Stomach smooth muscle (tissue), 2 donors: ENCODE measurements around the gene PCED1B.

Experiments
- H3K27ac ChIP-seq: one replicate; pipeline ENCODE4 v1.7.0; 2013; ENCODE audit warnings: mild to moderate bottlenecking, low read length, inconsistent platforms
- H3K27me3 ChIP-seq, 2 donors: one replicate each; pipeline ENCODE4 v1.7.0; 2013; ENCODE audit warnings: low read length in 2 of 2; ENCODE audit not compliant: insufficient read depth in 2 of 2, control insufficient read depth in 1 of 2
- H3K36me3 ChIP-seq, 2 donors: one replicate each; pipeline ENCODE4 v1.7.0; 2013; ENCODE audit warnings: low read length in 2 of 2; ENCODE audit not compliant: control insufficient read depth in 2 of 2, insufficient read depth in 2 of 2
- H3K4me1 ChIP-seq: one replicate; pipeline ENCODE4 v1.7.0; 2013; ENCODE audit warnings: low read length; ENCODE audit not compliant: control insufficient read depth, insufficient read depth
- H3K4me3 ChIP-seq, 2 donors: one replicate each; pipeline ENCODE4 v1.7.0; 2013; ENCODE audit warnings: low read length in 2 of 2
- H3K9ac ChIP-seq, 2 donors: one replicate each; pipeline ENCODE4 v1.7.0; 2013; ENCODE audit warnings: low read length in 2 of 2, mild to moderate bottlenecking in 1 of 2
- H3K9me3 ChIP-seq, 2 donors: one replicate each; pipeline ENCODE4 v1.7.0; 2013; ENCODE audit warnings: low read length in 2 of 2; ENCODE audit not compliant: control insufficient read depth in 2 of 2
- donor health status: healthy.
- donor health status: Pancreatic carcinoma.

The PCED1B gene

DNA sequence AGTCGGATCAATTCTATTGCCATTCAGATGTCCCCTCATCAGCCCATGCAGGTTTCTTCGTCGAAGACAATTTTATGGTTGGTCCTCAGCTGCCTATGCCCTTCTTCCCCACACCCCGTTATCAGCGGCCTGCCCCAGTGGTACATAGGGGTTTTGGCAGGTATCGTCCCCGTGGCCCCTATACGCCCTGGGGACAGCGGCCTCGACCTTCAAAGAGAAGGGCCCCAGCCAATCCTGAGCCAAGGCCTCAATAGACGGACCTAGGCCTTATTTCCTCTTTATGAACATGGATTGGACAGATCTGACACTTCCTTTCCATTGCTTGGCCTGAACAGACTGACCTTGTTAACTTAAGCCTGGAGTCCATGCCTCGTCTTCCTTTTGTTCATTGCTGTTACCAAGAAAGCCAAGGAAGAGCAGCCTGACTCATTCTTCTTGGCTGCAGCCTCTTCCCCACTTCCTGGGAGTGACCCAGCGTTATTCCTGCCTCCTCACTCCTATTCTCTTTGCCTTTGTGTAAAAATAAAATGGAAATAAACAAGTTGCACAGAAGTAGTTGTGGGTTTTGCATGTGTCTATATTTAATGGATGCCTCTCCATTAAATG, 156.8 kb downstream of the PCED1B start:
- Histone ChIP-seq H3K9ac (no peak overlapping the region), H3K4me3 (no peak overlapping the region), H3K27ac (no peak overlapping the region), H3K36me3 (peaks cover 0 to 2% of the 10 kb centered on the region in 2 donors), H3K27me3 (no peaks in the 10 kb centered on the region), H3K4me1 (peaks cover 2% of the 10 kb centered on the region), H3K9me3 (no peaks in the 10 kb centered on the region)

DNA sequence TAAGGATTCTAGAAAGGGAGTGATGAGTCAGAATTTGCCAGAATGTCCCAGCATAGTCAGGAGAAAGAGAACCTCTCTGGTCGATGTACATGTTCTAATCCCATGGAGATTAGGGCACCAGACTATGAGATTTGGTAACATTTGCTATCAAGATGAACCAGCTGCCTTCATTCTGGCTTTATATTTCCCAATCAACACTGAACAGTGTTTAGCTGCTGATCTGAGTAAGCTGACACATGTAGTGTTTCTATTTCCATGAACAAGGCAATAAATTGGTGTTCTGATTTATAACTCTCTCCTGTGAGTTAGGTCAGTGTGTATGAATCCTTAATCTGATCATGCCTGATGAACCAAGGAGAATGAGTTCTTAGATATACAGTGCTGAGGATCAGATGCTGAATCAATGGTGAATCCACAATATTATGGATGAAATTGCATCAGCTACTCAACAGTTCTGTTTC, 158.4 kb downstream of the PCED1B start:
- Histone ChIP-seq H3K9me3 (no peaks in the 10 kb centered on the region), H3K27me3 (no peaks in the 10 kb centered on the region), H3K36me3 (peaks cover 0 to 2% of the 10 kb centered on the region in 2 donors), H3K4me1 (peaks cover 2% of the 10 kb centered on the region), H3K27ac (no peak overlapping the region), H3K4me3 (no peak overlapping the region), H3K9ac (no peak overlapping the region)

DNA sequence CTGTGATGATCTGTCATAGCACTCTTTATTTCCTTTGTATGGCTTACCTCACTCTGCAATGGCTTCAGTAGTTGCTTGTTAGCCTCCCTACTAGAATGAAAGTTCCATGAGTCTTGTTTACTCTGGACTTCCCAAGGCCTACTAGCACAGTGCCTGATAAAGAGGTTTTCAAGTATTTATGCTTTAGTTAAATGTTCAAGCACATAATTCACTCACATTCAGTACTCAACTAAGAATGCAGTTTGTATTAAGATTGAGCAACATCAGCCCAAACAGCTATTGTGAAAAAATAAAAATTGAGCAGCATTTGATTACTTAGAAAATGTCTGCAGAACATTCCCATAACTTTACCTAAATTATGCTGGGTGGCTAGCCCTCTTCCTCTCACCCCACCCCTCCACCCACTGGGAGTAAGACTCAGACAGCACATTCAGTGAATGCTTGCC, 159.3 kb downstream of the PCED1B start:
- Histone ChIP-seq H3K4me1 (peaks cover 2% of the 10 kb centered on the region), H3K27me3 (no peaks in the 10 kb centered on the region), H3K27ac (no peak overlapping the region), H3K36me3 (peaks cover 0 to 2% of the 10 kb centered on the region in 2 donors), H3K4me3 (no peak overlapping the region), H3K9ac (no peak overlapping the region), H3K9me3 (no peaks in the 10 kb centered on the region)

DNA sequence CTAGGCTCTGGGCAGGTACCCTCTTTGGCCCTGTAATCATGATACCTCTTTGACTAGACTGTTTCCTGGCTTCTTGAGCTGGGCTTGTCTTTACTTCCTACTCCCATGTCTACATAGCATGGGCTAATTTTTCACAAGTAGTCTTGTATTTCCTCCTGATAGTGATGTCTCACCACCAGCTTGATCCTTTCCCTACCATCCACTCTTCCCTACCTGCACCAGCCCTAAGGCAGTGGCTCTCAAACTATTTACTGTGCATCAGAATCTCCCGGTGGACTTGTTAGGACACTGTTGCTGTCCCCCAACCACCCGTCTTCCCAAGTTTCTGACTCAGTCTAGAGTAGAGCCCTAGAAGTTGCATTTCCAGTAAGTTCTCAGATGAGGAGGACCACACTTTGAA, 163.0 kb downstream of the PCED1B start:
- Histone ChIP-seq H3K4me3 (no peak overlapping the region), H3K9me3 (no peaks in the 10 kb centered on the region), H3K9ac (no peak overlapping the region), H3K27me3 (no peaks in the 10 kb centered on the region), H3K27ac (no peak overlapping the region), H3K36me3 (no peaks in the 10 kb centered on the region), H3K4me1 (no peaks in the 10 kb centered on the region)

DNA sequence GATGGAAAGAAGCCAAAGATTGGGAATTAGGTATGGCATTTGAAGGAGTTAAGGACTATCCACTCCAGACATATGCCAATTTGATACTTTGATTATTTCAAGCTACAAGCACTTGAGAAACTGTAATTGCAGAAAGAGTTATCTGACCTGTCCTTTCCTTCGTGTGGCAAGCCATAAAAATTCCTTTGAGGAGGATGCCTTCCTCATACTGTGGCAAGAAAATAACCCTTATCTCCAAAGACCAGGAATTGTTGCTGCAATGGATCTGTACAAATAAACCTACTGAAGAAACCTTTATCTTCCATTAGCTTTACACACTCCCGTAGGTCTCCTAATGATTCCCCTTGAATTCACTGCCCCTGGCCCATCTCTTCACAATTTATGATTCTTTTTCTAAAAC, 165.4 kb downstream of the PCED1B start:
- Histone ChIP-seq H3K9me3 (no peaks in the 10 kb centered on the region), H3K27me3 (no peaks in the 10 kb centered on the region), H3K27ac (no peak overlapping the region), H3K9ac (no peak overlapping the region), H3K4me3 (no peak overlapping the region), H3K36me3 (peaks cover 0 to 2% of the 10 kb centered on the region in 2 donors), H3K4me1 (no peaks in the 10 kb centered on the region)

DNA sequence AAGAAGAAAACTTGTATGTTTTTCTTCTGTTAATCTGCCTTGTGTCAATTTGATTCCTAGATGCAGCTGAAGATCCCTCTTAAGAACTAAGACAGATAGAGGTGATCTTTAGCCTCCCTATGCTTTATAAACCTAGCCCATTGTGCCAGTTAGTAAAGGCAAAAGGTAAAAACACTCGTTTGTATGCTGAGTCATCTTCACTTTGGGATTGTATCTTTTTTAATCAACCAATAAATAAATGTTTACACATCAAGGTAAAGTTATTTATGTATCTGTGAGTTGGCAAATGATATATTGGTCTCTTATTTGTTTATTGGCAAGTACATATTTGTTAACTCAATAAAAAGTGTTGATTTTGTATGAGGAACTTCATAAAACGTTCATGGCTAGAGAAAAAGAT, 166.2 kb downstream of the PCED1B start:
- Histone ChIP-seq H3K9me3 (no peaks in the 10 kb centered on the region), H3K4me3 (no peak overlapping the region), H3K27me3 (no peaks in the 10 kb centered on the region), H3K36me3 (peaks cover 0 to 2% of the 10 kb centered on the region in 2 donors), H3K9ac (no peak overlapping the region), H3K4me1 (no peaks in the 10 kb centered on the region), H3K27ac (no peak overlapping the region)

DNA sequence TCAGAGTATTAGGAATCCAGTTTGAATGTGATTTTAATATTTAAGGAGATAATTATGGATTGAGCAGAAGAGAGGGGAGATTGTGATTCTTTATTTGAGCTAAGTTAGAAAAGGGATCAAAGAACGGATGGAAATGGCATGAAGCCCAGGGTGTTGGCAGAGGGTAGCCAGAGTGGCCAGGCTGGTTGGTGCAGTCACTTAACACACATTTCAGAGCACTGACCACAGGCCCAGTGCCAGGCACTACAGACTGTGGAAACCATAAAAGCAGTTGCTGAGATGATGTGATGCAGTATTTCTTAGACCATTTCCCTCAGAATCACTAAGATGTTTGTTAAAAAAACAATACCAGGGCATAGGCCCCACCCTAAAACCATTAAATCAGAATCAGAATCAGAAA, 168.0 kb downstream of the PCED1B start:
- Histone ChIP-seq H3K4me3 (no peak overlapping the region), H3K9ac (no peak overlapping the region), H3K27ac (no peak overlapping the region), H3K27me3 (no peaks in the 10 kb centered on the region), H3K9me3 (no peaks in the 10 kb centered on the region), H3K36me3 (peaks cover 0 to 2% of the 10 kb centered on the region in 2 donors), H3K4me1 (no peaks in the 10 kb centered on the region)

DNA sequence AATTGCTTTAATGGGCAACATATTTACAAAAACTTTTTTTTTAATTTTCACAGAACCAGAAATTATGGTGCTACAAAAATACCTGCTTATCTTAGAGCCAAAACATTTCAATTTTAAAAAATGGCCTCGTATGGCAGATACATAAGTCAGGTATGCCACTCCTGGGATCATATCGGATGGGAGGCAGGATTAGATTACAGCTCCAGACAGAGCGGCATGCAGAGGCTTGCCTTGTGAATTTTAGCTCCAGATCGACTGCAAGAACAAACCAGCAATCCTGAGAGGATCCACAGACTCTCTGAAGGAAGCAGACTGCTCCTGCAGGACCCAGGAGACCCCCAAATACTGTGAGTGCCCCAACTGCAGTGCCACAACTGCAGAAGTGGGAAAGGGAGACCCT, 169.7 kb downstream of the PCED1B start:
- no peaks in the 10 kb centered on the region for H3K9me3 ChIP-seq
- no peaks in the 10 kb centered on the region for H3K4me1 ChIP-seq
- H3K27me3 ChIP-seq: no peaks in the 10 kb centered on the region
- H3K27ac ChIP-seq: no peak overlapping the region
- peaks cover 0 to 2% of the 10 kb centered on the region in 2 donors for H3K36me3 ChIP-seq
- no peak overlapping the region for H3K4me3 ChIP-seq
- no peak overlapping the region for H3K9ac ChIP-seq

DNA sequence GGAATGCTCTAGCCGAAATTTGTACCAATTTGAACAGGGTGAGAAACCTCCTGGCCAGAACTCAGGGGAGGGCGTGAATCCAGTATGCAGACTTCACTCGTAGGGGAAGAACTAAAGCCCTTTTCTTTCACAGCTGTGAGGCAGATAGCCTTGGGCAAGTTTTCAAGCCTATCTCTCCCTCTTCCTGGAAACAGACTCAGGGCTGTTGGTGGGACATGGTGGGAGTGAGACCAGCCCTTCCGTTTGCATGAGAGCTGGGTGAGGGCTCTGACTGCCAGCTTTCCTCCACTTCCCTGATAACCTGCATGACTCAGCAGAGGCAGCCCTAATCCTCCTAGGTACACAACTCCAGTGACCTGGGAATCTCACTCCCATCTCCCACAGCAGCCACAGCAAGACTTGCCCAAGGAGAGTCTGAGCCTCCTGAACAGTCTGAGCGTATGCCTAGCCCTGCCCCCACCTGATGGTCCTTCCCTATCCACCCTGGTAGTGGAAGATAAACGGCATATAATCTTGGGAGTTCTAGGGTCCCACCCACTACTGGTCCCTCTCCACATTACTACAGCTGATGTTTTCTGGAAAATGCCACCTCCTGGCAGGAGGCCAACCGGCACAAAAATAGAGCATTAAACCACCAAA, 170.4 kb downstream of the PCED1B start:
- no peaks in the 10 kb centered on the region for H3K4me1 ChIP-seq
- H3K9ac ChIP-seq: no peak overlapping the region
- no peaks in the 10 kb centered on the region for H3K27me3 ChIP-seq
- H3K4me3 ChIP-seq: no peak overlapping the region
- no peaks in the 10 kb centered on the region for H3K9me3 ChIP-seq
- H3K36me3 ChIP-seq: peaks cover 0 to 2% of the 10 kb centered on the region in 2 donors
- H3K27ac ChIP-seq: no peak overlapping the region

DNA sequence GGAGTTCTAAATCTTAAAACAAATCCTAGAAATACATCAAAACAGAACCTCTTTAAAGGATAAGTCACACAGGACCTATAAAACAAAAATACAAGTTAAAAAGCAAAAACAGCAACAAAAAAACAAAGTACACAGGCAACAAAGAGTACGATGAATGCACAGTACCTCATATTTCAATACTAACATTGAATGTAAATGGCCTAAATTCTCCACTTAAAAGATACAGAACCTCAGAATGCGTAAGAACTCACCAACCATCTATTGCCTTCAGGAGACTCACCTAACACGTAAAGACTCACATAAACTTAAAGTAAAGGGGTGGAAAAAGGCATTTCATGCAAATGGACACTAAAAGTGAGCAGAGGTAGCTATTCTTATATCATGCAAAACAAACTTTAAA, 172.5 kb downstream of the PCED1B start:
- Histone ChIP-seq H3K36me3 (peaks cover 0 to 2% of the 10 kb centered on the region in 2 donors), H3K9ac (no peak overlapping the region), H3K4me3 (no peak overlapping the region), H3K27ac (no peak overlapping the region), H3K27me3 (no peaks in the 10 kb centered on the region), H3K4me1 (no peaks in the 10 kb centered on the region), H3K9me3 (no peaks in the 10 kb centered on the region)

DNA sequence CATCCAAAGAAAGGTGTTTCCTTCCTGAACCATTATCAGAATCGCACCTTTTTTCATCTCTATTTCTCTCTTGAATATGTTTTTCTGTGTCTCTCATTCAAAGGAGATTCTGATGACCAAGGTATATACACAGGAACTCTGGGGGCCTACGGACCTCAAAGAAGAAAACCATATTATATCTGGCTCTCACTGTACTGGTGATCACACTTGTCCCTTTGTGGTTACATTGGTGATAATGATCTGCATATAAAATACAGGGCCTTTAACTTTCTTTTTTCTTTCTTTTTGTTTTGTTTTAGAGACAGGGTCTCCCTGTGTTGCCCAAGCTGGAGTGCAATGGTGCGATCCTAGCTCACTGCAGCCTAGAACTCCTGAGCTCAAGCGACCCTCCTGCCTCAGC, 185.5 kb downstream of the PCED1B start:
- H3K4me3 ChIP-seq: no peak overlapping the region
- H3K9ac ChIP-seq: no peak overlapping the region
- H3K27me3 ChIP-seq: no peaks in the 10 kb centered on the region

More for the DNA sequence above, 185.5 kb downstream of the PCED1B start:
- no peaks in the 10 kb centered on the region for H3K9me3 ChIP-seq
- H3K4me1 ChIP-seq: no peaks in the 10 kb centered on the region
- H3K36me3 ChIP-seq: no peaks in the 10 kb centered on the region
- H3K27ac ChIP-seq: no peak overlapping the region
